Hepatocyte (in vitro differentiated cells): ENCODE measurements around the gene FAM89B.

ENCODE experiments used
- CTCF ChIP-seq: fragments of 200-600 bp; sonication (generic); IDR thresholded peaks from 2 replicates; pipeline ENCODE4 v1.5.1; 2016; ENCODE audit warnings: antibody characterized with exemption, mild to moderate bottlenecking; ENCODE audit not compliant: poor library complexity
- EZH2 ChIP-seq: fragments of 200-600 bp; sonication (generic); IDR thresholded peaks from 2 replicates; pipeline ENCODE4 v1.6.1; 2016; ENCODE audit warnings: antibody characterized with exemption, mild to moderate bottlenecking, borderline replicate concordance
- EZH2phosphoT487 ChIP-seq: fragments of 200-600 bp; sonication (generic); IDR thresholded peaks from one replicate; pipeline ENCODE4 v1.6.1; 2018; ENCODE audit warnings: antibody characterized with exemption, mild to moderate bottlenecking, low read depth, moderate library complexity; ENCODE audit not compliant: unreplicated experiment, severe bottlenecking

GRCh38 chr11:65578134-65578533 is 5.8 kb downstream of the FAM89B start:
- no peak for TF ChIP-seq CTCF
- no peak for TF ChIP-seq EZH2phosphoT487
- TF ChIP-seq EZH2: no peak
